HG03280 (cell line): Measurements from ENCODE around the gene KIF20B.
"Not testable (repeated sequence)": the region's sequence is repeated elsewhere in the genome, so short reads cannot be mapped to it uniquely, and the experiment has no call there.

ENCODE experiments used
- ATAC-seq: cut with Tn5 transposase; IDR thresholded peaks from one replicate; pipeline ENCODE4 v1.9.1; 2021; ENCODE audit warnings: mild to moderate bottlenecking, moderate library complexity; ENCODE audit not compliant: unreplicated experiment

Gene KIF20B

DNA sequence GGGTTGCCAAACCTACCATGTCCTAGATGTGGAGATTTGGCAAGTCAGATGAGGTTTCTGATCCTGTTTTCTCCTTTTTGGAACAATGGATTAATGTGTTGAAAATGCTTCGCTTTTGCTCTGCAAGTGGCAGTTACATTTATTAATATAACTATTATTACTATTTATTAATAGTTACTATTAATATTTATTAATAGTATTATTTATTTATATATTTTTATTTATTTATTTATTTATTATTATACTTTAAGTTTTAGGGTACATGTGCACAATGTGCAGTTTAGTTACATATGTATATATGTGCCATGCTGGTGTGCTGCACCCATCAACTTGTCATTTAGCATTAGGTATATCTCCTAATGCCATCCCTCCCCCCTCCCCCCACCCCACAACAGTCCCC is 62.3 kb downstream of the KIF20B start:
- not testable (repeated sequence) for ATAC-seq

DNA sequence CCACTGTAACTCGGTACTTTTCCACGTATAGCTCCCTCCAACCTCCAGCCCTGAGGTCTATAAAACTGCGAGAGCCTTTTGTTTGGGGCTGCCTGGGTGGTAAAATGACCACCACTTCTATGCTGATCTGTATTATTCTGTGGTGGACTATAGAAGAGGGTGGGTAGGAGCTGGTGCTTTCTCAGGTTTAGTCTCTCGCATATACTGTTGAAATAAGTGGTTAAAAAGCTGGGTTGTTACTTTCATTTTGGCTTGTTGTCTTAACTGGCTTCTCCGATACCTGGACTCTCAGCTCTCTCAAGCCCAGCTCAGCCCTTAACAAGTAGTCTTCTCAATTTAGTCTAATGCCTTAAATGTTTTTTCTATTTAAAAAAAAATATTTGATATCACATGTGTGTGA is 70.3 kb downstream of the KIF20B start:
- ATAC-seq: no peak

DNA sequence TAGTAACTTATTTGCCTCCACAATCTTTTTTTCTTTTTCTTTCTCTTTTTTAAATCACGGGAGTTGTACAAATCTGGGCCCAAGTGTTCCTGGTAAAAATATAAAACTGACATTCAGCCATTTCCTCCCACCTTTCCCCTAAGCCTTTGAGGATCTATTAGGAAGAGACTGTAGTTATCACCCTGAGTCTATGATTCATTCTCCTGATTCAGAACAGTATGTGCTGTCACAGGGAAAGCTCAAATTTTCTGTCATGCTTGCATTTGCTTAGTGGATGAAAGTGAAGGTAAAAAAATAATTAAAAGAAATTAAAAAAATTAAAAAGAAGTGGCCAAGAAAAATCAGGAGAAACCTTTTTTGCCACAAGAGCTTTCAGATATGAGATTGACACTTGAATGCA is 71.7 kb downstream of the KIF20B start:
- no peak for ATAC-seq

DNA sequence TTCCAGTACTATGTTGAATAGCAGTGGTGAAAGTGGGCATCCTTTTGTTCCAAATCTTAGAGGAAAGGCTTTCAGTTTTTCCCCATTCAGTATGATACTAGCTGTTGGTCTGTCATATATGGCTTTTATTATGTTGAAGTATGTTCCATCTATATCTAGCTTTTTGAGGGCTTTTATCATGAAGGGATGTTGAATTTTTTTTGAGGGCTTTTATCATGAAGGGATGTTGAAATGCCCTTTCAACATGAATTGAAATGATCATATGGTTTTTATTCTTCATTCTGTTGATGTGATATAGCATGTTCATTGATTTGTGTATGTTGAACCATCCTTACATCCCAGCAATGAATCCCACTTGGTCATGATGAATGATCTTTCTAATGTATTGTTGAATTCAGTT is 75.3 kb downstream of the KIF20B start:
- no peak for ATAC-seq

DNA sequence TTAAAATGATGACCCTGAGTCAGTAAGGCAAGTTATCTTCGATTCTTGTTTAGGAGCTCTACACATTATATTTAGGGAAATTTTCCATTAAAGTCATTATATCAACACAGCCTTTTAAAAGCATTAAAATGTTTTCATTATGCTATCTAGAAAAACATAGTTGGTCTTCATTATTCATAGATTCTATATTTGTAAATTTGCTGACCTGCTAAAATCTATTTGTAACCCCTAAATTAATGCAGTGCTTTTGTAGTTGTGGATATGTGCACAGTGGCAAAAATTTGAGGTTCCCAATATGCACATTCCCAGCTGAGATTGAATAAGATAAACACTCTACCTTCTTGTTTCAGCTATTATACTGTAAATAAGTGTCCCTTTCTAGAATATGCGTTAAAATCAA is 81.1 kb downstream of the KIF20B start:
- no peak for ATAC-seq

DNA sequence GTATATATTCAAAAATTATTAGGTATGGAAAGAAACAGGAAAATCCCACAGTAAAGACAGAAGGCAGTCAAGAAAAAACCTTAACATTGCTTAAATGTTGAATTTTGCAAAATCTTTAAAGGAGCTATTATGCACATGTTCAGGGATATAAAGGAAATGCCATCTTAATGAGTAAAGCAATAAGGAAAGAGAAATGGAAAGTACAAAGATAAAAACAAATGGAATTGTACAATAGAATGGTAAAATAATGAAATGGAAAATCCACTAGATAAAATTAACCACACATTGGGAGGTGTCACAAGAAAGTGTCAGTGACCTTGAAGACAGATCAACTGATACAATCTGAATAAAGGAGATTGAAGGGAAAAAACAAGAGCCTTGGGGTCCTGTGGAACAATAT is 82.0 kb downstream of the KIF20B start:
- no peak for ATAC-seq

DNA sequence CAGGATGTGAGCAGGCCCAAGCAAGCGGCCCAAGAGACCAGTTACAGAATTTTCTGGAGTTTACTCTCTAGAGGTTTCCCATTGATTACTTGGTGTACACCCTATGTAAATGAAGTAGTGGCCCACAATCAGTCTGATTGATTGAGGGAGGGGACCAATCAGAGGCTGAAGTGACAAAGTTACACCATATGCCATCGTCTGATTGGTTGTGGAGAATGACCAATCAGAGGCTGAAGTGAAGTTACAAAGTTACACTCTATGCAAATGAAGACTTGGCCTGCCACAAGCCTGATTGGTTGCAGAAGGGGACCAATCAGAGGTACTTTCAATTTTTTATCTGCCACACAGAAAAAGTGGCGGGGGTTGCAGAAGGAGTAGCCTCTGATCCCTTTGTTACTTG is 83.7 kb downstream of the KIF20B start:
- ATAC-seq: no peak

DNA sequence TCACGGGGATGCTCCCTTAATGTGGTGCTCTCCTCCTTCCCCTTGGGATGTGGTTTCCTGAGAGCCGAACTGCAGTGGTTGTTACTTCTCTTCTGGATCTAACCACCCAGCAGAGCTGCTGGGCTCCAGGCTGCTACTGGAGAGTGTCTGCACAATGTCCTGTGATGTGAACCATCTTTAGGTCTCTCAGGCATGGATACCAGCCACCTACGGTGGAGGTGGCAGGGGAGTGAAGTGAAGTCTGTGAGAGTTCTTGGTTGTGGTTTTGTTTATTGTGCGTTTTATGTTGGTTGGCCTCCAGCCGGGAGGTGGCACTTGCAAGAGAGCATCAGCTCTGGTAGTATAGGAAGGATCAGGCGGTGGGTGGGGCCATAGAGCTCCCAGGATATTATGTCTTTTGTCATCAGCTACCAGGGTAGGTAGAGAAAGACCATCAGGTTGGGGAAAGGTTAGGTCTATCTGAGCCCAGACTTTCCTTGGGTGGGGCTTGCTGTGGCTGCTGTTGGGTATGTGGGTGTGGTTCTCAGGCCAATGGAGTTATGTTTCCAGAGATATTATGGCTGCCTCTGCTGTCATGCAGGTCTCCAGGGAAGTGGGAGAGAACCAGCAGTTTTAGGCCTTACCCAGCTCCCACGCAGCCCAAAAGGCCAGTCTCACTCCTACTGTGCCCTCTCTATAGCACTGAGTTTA is 87.9 kb downstream of the KIF20B start:
- no peak for ATAC-seq

DNA sequence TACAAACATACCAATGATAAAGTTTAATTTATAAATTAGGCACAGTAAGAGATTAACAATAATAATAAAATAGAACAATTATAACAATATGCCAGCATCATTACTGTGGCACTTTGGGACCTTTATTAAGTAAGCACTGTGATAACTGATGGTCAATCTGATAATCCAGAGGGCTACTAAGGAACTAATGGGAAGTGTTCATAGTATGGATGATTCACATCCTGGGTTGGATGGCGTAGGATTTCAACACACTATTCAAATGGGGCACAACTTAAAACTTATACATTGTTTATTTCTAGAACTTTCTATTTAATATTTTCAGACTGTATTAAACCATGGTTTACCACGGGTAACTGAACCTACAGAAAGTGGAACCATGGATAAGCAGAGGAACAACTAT is 90.8 kb downstream of the KIF20B start:
- no peak for ATAC-seq

DNA sequence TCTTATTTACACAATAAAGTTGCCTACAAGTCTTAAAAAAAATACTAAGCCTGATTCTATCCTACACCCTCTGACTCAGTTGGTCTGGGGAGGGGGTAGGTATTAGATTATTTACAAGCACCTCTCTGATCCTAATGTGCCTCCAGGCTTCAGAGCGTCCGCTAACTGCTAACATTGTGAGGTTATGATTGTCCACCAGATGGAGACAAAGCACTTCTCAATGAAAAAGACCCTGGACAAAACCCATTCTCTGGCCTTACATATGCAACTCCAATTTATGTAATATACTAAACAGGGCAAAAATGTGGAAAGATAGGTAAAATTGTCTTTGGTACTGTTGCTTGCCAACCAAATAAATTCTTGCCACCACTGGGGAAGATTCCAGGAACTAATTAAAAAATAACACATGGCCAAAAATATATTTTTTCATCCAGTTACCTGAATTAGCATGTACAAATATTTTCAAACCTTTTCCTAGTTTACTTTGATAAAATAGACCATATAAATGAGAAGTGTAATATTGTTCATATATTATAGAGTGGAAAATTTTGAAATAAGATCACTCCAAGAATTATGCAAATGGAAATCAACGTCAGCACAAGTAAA is 92.4 kb downstream of the KIF20B start:
- ATAC-seq: peak; percentile 66

DNA sequence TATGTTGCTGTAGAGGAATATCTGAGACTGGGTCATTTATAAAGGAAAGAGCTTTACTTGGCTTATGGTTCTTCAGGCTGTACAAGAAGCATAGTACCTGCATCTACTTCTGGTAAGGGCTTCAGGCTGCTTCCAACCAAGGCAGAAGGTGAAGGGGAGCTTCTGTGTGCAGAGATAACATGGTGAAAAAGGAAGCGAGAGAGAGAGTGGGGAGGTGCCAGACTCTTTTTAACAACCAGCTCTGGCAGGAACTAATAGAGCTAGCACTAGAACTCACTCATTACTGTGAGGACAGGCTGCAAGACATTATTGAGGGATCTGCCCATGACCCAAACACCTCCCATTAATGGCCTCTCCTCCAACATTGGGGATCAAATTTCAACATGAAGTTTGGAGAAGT is 94.5 kb downstream of the KIF20B start:
- ATAC-seq: no peak

DNA sequence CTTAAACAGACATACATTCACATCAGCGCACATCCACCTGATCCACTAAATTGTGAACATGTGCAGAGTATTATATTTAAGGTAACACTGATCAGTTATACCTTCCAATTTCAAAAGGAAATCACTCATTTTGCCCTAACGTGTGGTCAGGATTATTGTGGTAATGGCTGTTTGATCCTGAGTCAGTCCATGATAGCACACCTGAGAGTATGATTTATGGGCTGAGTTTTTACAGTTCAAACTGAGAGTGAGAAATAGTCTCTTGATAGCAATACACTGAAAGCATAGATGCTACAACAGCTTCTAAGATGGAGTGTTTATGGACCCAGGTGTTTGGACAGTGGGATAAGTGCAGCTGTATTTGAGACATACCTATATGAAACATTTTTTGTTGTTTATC is 96.7 kb downstream of the KIF20B start:
- no peak for ATAC-seq

DNA sequence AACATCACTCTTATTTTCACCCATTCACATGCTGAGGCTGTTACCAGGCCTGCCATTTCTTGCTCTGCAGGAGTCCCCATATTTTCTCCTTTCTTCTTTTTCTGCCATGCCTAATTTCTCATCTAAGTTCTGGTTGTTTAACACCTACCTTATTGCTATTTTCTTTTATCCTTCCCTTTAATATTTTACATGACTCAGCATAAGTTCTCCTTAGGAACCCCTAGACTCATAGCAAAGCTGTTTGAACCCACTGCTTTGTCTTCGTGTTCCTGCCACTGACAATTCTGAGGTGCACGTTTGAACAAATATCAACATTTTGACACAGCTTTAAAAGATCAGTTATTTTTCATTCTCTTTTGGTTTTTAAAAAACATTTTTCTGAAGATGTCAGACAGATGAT is 98.2 kb downstream of the KIF20B start:
- no peak for ATAC-seq

DNA sequence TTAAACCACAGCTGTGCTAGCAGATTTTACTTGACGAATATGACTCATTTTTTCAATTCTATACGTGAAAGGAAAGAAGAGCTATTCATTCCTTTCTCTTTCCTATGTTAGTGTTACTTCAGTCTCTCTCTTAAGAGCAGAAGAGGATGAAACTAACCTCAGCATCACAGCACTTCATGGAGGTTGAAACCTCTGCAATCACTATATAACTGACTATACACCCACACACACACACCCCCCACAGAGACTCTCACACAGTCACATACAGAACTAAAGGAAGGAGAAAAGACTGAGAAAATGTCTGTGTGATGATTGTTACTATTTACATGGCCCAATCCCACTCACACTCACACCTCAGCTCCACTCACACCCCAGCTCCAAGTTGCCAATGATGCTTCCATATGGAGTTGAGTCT is 104.2 kb downstream of the KIF20B start:
- peak; percentile 85 for ATAC-seq

DNA sequence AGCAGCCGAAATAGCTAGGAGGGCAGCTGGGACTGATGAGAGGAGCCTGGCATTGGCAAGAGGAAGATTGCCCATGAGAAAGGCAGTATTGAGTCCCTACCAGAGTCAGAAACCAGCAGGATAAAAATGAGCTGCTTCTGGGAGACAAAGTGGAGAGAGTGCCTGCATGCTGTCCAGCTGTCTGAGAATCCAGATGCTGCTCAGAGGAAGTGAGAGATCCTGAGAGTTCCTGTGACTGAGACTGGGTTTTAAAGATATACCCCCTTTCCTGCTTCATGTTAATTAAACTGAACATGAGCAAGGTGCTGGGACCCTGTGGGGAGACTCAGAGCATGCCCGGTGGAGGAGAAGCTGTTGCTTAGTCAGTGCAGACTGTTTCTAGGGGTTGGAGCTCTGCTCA is 107.5 kb downstream of the KIF20B start:
- ATAC-seq: no peak

DNA sequence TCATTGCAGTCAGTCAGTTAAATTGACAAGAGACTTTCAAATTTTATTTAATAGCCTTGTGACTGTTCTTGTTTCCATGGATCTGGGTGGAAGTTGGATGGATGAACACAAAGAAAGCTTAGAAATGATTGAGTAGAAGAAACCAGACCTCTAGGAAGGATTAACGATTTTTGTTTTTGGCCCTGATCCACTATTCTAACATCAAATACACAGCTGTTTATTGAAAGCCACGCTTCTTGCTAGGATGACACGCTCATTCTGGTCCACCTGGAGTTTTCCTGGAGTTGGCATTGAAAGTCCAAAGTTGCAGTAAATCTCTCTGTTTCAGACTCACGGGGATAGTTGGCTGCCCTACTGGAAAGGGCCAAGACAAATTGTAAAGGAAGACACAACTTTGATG is 108.4 kb downstream of the KIF20B start:
- ATAC-seq: no peak

DNA sequence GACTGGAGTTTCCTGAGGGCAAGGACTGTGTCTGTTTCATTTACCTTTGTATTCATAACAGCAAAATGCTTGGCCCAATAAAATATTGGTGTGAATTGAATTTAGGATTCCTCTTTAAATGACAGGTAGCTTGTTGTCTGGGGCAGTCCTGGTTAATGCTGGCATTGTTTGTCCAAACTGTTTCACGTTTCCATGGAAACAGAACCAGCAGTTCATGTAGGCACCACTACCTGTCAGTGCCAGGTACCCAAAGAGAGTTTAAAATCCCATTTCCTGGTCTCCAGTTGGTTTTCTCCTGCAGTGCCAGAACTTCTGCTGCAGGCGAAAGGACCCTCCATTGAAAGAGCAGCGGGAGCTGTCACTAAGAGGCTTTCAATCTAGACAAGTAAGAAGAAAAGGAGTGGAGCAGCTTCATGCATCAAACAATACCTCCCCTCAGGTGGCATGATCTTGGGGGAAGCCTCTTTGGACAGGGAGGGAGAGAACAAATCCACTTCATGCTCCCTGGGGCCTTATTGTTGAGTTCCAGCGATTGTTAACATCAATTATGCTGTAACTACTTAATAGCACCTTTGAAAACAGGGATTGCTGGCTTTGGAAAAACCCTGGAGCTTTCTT is 109.6 kb downstream of the KIF20B start:
- no peak for ATAC-seq

DNA sequence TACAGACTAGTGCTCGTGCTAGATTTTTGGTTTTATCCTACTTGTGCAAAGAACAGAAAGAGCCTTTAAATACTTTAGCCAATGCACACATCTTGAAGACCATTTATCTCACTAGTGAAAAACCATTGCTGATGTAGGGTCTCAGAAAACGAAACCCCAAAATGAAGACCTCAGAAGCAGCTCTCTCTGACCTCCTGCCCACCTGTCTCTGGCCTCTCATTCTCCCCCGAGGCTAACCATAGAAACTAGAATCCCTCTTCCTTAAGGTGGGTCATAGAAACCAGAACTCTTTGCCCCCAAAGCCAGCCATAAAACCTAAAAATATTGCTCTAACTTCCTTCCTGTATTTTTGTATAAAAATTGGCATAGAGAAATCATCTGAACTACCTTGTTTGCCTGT is 112.2 kb downstream of the KIF20B start:
- ATAC-seq: no peak

DNA sequence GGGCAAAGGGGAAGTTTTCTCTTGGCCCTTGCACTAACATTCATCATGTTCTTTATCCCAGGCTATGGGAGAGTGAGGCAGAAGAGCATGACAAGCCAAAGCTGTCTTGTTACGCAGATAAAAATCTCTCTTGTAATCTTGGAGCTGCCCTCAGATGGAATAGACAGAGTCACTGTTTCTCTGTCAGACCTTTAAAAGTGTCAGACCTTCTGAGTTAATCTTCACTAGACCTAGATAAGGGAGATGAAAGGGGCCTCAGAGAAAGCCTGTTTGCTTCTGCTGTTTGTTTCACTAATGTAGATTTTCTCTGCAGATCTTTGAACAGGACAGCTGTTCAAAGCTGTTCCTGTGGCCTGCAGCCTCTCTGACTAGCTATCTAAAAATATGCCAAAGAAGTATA is 112.9 kb downstream of the KIF20B start:
- ATAC-seq: no peak

DNA sequence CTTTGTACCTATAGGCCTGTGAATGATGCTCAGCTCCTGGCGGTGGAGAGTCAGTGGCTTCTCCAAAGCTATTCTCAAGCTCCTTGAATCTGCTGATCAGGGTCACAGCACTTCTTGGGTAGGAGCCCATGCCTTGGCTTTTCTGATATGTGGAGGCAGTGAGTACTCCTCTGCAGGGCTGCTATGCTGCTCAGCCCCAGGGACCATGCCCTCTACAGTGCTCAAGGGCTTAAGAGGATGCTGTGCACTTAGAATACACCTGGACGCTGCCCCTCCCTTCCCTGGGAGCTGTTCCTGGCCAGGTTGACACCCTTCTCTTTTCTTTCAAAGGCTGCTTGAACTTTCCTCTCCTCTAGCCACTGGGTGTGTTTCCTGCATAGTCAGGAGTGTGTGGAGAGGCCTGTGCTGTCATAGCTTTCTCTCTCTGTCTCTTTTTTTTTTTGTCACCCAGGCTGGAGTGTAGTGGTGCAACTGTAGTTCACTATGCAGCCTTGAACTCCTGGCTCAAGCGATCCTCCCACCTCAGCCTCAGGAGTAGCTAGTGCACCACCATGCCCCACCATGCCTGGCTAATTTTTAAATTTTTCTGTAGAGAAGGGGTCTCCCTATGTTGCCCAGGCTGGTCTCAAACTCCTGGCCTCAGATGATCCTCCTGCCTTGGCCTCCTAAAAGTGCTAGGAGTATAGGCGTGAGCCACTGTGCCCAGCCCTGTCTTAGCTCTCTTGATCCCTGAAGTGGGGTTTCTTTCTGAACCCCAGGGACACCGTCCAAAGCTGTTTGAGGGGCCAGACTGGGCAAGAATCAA is 113.9 kb downstream of the KIF20B start:
- no peak for ATAC-seq

DNA sequence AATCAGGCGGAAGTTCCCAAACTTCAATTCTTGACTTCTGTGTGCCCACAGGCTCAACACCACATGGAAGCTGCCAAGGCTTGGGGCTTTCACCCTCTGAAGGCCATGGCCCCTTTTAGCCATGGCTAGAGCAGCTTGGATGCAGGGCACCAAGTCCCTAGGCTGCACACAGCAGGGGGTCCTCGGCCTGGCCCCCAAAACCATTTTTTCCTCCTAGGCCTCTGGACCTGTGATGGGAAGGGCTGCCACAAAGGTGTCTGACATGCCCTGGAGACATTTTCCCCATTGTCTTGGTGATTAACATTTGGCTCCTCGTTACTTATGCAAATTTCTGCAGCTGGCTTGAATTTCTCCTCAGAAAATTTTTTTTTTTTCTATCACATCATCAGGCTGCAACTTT is 117.6 kb downstream of the KIF20B start:
- ATAC-seq: not testable (repeated sequence)
